Activated CD4-positive, alpha-beta T cell treated with anti-CD3 and anti-CD28 coated beads for 36 hours (primary cell): ENCODE data around the gene FRAT1. TPM values are rescaled to one million over a fixed set of nuclear protein-coding genes. Genes with fewer than 3 reads are reported as not detected.
A peak's percentile ranks its signal among the peaks of the same experiment; 100 is the strongest.
"Not testable (repeated sequence)": the region's sequence is repeated elsewhere in the genome, so short reads cannot be mapped to it uniquely, and the experiment has no call there.

Experiments used
- ATAC-seq: fragments of 200-7000 bp; cut with Tn5 transposase; one replicate; pipeline ENCODE4 v1.10.0; 2021; ENCODE audit warnings: mild to moderate bottlenecking, moderate library complexity
- CTCF ChIA-PET: fragments of 350-600 bp; sonication (Branson Sonifier 250); formaldehyde crosslinking; loops from one replicate; lab custom pipeline; 2021; ENCODE audit warnings: antibody characterized with exemption; lab: Charles Lee
- POLR2A ChIA-PET: fragments of 350-600 bp; sonication (Branson Sonifier 250); formaldehyde crosslinking; loops from one replicate; lab custom pipeline; 2021; ENCODE audit warnings: antibody characterized with exemption, inconsistent platforms; lab: Charles Lee
- DNase-seq: peaks from one replicate; pipeline ENCODE4 v3.0.0-alpha.2; 2020
- H3K27ac Mint-ChIP-seq: one replicate; pipeline ENCODE4 v1.8.0; 2021; ENCODE audit warnings: mixed read lengths
- H3K27me3 Mint-ChIP-seq: one replicate; pipeline ENCODE4 v1.8.0; 2021; ENCODE audit warnings: mixed read lengths
- H3K36me3 Mint-ChIP-seq: one replicate; pipeline ENCODE4 v1.8.0; 2021; ENCODE audit warnings: low read depth, mixed read lengths
- H3K4me1 Mint-ChIP-seq: one replicate; pipeline ENCODE4 v1.8.0; 2021; ENCODE audit warnings: mixed read lengths
- H3K4me3 Mint-ChIP-seq: one replicate; pipeline ENCODE4 v1.8.0; 2021; ENCODE audit warnings: mild to moderate bottlenecking, moderate library complexity, mixed read lengths
- H3K9me3 Mint-ChIP-seq: one replicate; pipeline ENCODE4 v1.8.0; 2021; ENCODE audit warnings: low read depth, mixed read lengths
- intact Hi-C, 2 experiments: fragments of 100-400 bp; cut with DNase I in 1 of 2; cut with micrococcal nuclease in 1 of 2; formaldehyde crosslinking; loops; one replicate each; pipeline versions ENCODE4 v1.14.2 to v1.15.1; 2022 to 2024; cut with DNase I, micrococcal nuclease
- total RNA-seq, 2 experiments: library from RNA; stranded (reverse); gene quantifications; one replicate each; pipeline ENCODE4 v1.2.3, GENCODE V29; 2021

The FRAT1 gene
- total RNA-seq, result 1 to 10 TPM; 1.3 to 1.8 TPM

GRCh38 chr10:97318772-97319651, at the start of gene FRAT1:
FRAT1 (plus strand) TSS chr10:97319271; CDS start chr10:97319454, 183 bp downstream.
- Mint-ChIP-seq H3K36me3 (no peaks in the 10 kb centered on the region), H3K9me3 (no peaks in the 10 kb centered on the region), H3K27ac (peak within 1 kb of the TSS; percentile 99), H3K4me1 (peaks cover 29% of the 10 kb centered on the region), H3K27me3 (no peaks in the 10 kb centered on the region), H3K4me3 (peak within 1 kb of the TSS; percentile 91)
- ChIA-PET CTCF (interaction anchor here (0.6 to 2.3 kb wide), 7 partner anchors 10 to 263 kb away, joined by 3 to 22 read pairs (median 4); partner anchors contain the start of genes FRAT2 and RRP12), POLR2A (interaction anchor here (1.6 to 3.0 kb wide), 2 partner anchors 14 to 27 kb away, joined by 4 to 27 read pairs; partner anchors contain the start of genes ARHGAP19 and FRAT2)
- DNase-seq (peak; percentile 92), ATAC-seq (peak; percentile 64)
- intact Hi-C loops, result loop anchor here (1.0 to 5.0 kb wide), 7 partner anchors 15 to 732 kb away; partner anchors contain the start of genes ARHGAP19 (in 2 of the 2), FRAT2 (in 1 of the 2), LCOR (in 1 of the 2) and MMS19 (in 1 of the 2)

- no peak overlapping the region for H3K27ac Mint-ChIP-seq
- ChIA-PET POLR2A (no interaction called here), CTCF (interaction anchor here (0.7 to 5.2 kb wide), 2 partner anchors 8 to 112 kb away, joined by 3 to 38 read pairs; no protein-coding TSS in a partner anchor)
- H3K27me3 Mint-ChIP-seq, result no peaks in the 10 kb centered on the region
- DNase-seq (no peak), ATAC-seq (no peak)
- H3K36me3 Mint-ChIP-seq, result peaks cover 2% of the 10 kb centered on the region
- intact Hi-C loops, result no loop called here
- no peaks in the 10 kb centered on the region for H3K9me3 Mint-ChIP-seq
- H3K4me1 Mint-ChIP-seq, result peaks cover 2% of the 10 kb centered on the region
- no peak overlapping the region for H3K4me3 Mint-ChIP-seq
Measured at GRCh38 chr10:97270523-97271154, 48.4 kb upstream of the FRAT1 start.

GRCh38 chr10:97273700-97274099, 45.4 kb upstream of the FRAT1 start:
- POLR2A ChIA-PET, result no interaction called here
- no peaks in the 10 kb centered on the region for H3K9me3 Mint-ChIP-seq
- no peak overlapping the region for H3K4me3 Mint-ChIP-seq
- H3K4me1 Mint-ChIP-seq, result peaks cover 4% of the 10 kb centered on the region
- intact Hi-C loops, result no loop called here
- H3K36me3 Mint-ChIP-seq, result no peaks in the 10 kb centered on the region
- ATAC-seq (no peak), DNase-seq (no peak)
- H3K27me3 Mint-ChIP-seq, result no peaks in the 10 kb centered on the region
- CTCF ChIA-PET, result interaction anchor here (1.0 kb wide), 2 partner anchors 39 to 82 kb away, joined by 3 to 4 read pairs; no protein-coding TSS in a partner anchor
- H3K27ac Mint-ChIP-seq, result no peak overlapping the region

- H3K36me3 Mint-ChIP-seq, result no peaks in the 10 kb centered on the region
- peaks cover 6% of the 10 kb centered on the region for H3K4me1 Mint-ChIP-seq
- H3K27ac Mint-ChIP-seq, result no peak overlapping the region
- POLR2A ChIA-PET, result no interaction called here
- H3K4me3 Mint-ChIP-seq, result no peak overlapping the region
- intact Hi-C loops, result no loop called here
- no peak for ATAC-seq
- CTCF ChIA-PET, result interaction anchor here (0.6 to 1.0 kb wide), 8 partner anchors 8 to 823 kb away, joined by 3 to 4 read pairs (median 3); no protein-coding TSS in a partner anchor
- no peaks in the 10 kb centered on the region for H3K27me3 Mint-ChIP-seq
- no peak for DNase-seq
- H3K9me3 Mint-ChIP-seq, result no peaks in the 10 kb centered on the region
Measured at GRCh38 chr10:97274828-97275227, 44.2 kb upstream of the FRAT1 start.

GRCh38 chr10:97277551-97277950, 41.5 kb upstream of the FRAT1 start:
- no peak overlapping the region for H3K27ac Mint-ChIP-seq
- ChIA-PET CTCF (interaction anchor here (0.7 to 3.2 kb wide), 11 partner anchors 9 to 217 kb away, joined by 3 to 38 read pairs (median 5); partner anchors contain the start of gene RRP12), POLR2A (no interaction called here)
- no peaks in the 10 kb centered on the region for H3K9me3 Mint-ChIP-seq
- H3K4me1 Mint-ChIP-seq, result peaks cover 22% of the 10 kb centered on the region
- intact Hi-C loops, result no loop called here
- DNase-seq (no peak), ATAC-seq (no peak)
- H3K36me3 Mint-ChIP-seq, result no peaks in the 10 kb centered on the region
- no peak overlapping the region for H3K4me3 Mint-ChIP-seq
- no peaks in the 10 kb centered on the region for H3K27me3 Mint-ChIP-seq

- ATAC-seq (peak; percentile 64), DNase-seq (no peak)
- ChIA-PET CTCF (interaction anchor here (0.6 to 3.2 kb wide), 36 partner anchors 8 to 253 kb away, joined by 3 to 38 read pairs (median 4); partner anchors contain the start of genes ARHGAP19 and RRP12), POLR2A (no interaction called here)
- intact Hi-C loops, result loop anchor here (2.0 kb wide), 3 partner anchors 42 to 76 kb away; no protein-coding TSS in a partner anchor
- Mint-ChIP-seq H3K4me1 (peaks cover 22% of the 10 kb centered on the region), H3K9me3 (no peaks in the 10 kb centered on the region), H3K27ac (no peak overlapping the region), H3K36me3 (no peaks in the 10 kb centered on the region), H3K4me3 (no peak overlapping the region), H3K27me3 (no peaks in the 10 kb centered on the region)
Measured at GRCh38 chr10:97278491-97278989, 40.5 kb upstream of the FRAT1 start.

GRCh38 chr10:97279121-97279815, 39.8 kb upstream of the FRAT1 start:
- Mint-ChIP-seq H3K36me3 (no peaks in the 10 kb centered on the region), H3K4me3 (no peak overlapping the region), H3K9me3 (no peaks in the 10 kb centered on the region), H3K4me1 (peaks cover 22% of the 10 kb centered on the region), H3K27ac (no peak overlapping the region), H3K27me3 (no peaks in the 10 kb centered on the region)
- POLR2A ChIA-PET, result no interaction called here
- ATAC-seq, result no peak
- DNase-seq, result no peak
- CTCF ChIA-PET, result interaction anchor here (0.6 to 3.2 kb wide), 34 partner anchors 10 to 254 kb away, joined by 3 to 38 read pairs (median 4); partner anchors contain the start of genes ARHGAP19 and RRP12
- intact Hi-C loops, result loop anchor here (2.0 kb wide), 3 partner anchors 42 to 76 kb away; no protein-coding TSS in a partner anchor

- no peaks in the 10 kb centered on the region for H3K36me3 Mint-ChIP-seq
- peak; percentile 81 for ATAC-seq
Measured at GRCh38 chr10:97280783-97281182, 38.3 kb upstream of the FRAT1 start.

GRCh38 chr10:97290076-97290475, 29.0 kb upstream of the FRAT1 start:
- H3K27ac Mint-ChIP-seq, DNase-seq, H3K9me3 Mint-ChIP-seq, ATAC-seq, H3K27me3 Mint-ChIP-seq, POLR2A ChIA-PET: not testable (repeated sequence)
- Mint-ChIP-seq H3K36me3 (peaks cover 13% of the 10 kb centered on the region), H3K4me1 (peaks cover 20% of the 10 kb centered on the region), H3K4me3 (peak overlapping the region; percentile 2)
- CTCF ChIA-PET, result interaction anchor here (0.6 to 1.1 kb wide), 3 partner anchors 11 to 80 kb away, joined by 3 to 5 read pairs (median 3); no protein-coding TSS in a partner anchor
- intact Hi-C loops, result loop anchor here in 1 of 2 experiments (5.0 to 10.0 kb wide), 2 partner anchors 845 to 1728 kb away; partner anchors contain the start of genes R3HCC1L and SORBS1

More at GRCh38 chr10:97280783-97281182, 38.3 kb upstream of the FRAT1 start:
- H3K27me3 Mint-ChIP-seq, result no peaks in the 10 kb centered on the region
- intact Hi-C loops, result no loop called here
- H3K9me3 Mint-ChIP-seq, result no peaks in the 10 kb centered on the region
- CTCF ChIA-PET, result interaction anchor here (0.6 kb wide), 3 partner anchors 23 to 254 kb away, joined by 3 read pairs; no protein-coding TSS in a partner anchor
- POLR2A ChIA-PET, result no interaction called here
- no peak overlapping the region for H3K27ac Mint-ChIP-seq
- H3K4me3 Mint-ChIP-seq, result no peak overlapping the region
- DNase-seq, result no peak
- H3K4me1 Mint-ChIP-seq, result peaks cover 22% of the 10 kb centered on the region
